ENCODE results near the gene EXOC1L.

The EXOC1L gene

GRCh38 chr4:55868581-55869090 is 49.0 kb downstream of the EXOC1L start:
- peaks cover 48 to 49% (median 48%) of the 10 kb centered on the region in 3 donors for H3K36me3 ChIP-seq
- peaks cover 0 to 23% (median 12%) of the 10 kb centered on the region in 4 donors for H3K4me1 ChIP-seq
- no peak overlapping the region for H3K4me3 ChIP-seq
- H3K27ac ChIP-seq = no peak overlapping the region
- DNase-seq = no peak
- intact Hi-C loops (cut with DNase I; ENCODE audit: low total_unique reads) = no loop called here
- no peaks in the 10 kb centered on the region for H3K27me3 ChIP-seq
- no peaks in the 10 kb centered on the region for H3K9me3 ChIP-seq
- TF ChIP-seq CTCF (IDR thresholded peaks at IDR 0.05) = no peak

GRCh38 chr4:55871299-55871800 is 51.8 kb downstream of the EXOC1L start:
- H3K9me3 ChIP-seq = no peaks in the 10 kb centered on the region
- no peak for DNase-seq
- no peak overlapping the region for H3K4me3 ChIP-seq
- no peak for TF ChIP-seq CTCF (IDR thresholded peaks at IDR 0.05)
- no peaks in the 10 kb centered on the region for H3K27me3 ChIP-seq
- intact Hi-C loops (cut with DNase I; ENCODE audit: low total_unique reads) = no loop called here
- H3K36me3 ChIP-seq = peaks cover 50 to 65% (median 58%) of the 10 kb centered on the region in 3 donors
- no peak overlapping the region for H3K27ac ChIP-seq
- peaks cover 0 to 16% (median 5%) of the 10 kb centered on the region in 4 donors for H3K4me1 ChIP-seq

GRCh38 chr4:55874831-55875230 is 55.2 kb downstream of the EXOC1L start:
- Histone ChIP-seq H3K36me3 (peaks cover 56 to 74% (median 61%) of the 10 kb centered on the region in 3 donors), H3K9me3 (no peaks in the 10 kb centered on the region), H3K4me1 (peaks cover 0 to 15% (median 0%) of the 10 kb centered on the region in 4 donors), H3K27ac (no peak overlapping the region), H3K4me3 (no peak overlapping the region), H3K27me3 (no peaks in the 10 kb centered on the region)
- no peak for TF ChIP-seq CTCF (IDR thresholded peaks at IDR 0.05)
- intact Hi-C loops (cut with DNase I; ENCODE audit: low total_unique reads) = no loop called here
- DNase-seq = no peak

GRCh38 chr4:55876387-55876786 is 56.8 kb downstream of the EXOC1L start:
- intact Hi-C loops (cut with DNase I; ENCODE audit: low total_unique reads) = no loop called here
- no peak for TF ChIP-seq CTCF (IDR thresholded peaks at IDR 0.05)

GRCh38 chr4:55879224-55879623 is 59.6 kb downstream of the EXOC1L start:
- no peak for TF ChIP-seq CTCF (IDR thresholded peaks at IDR 0.05)
- Histone ChIP-seq H3K27ac (no peak overlapping the region), H3K36me3 (peaks cover 48 to 69% (median 55%) of the 10 kb centered on the region in 3 donors), H3K4me3 (no peak overlapping the region), H3K27me3 (no peaks in the 10 kb centered on the region), H3K4me1 (peaks cover 0 to 15% (median 0%) of the 10 kb centered on the region in 4 donors), H3K9me3 (no peaks in the 10 kb centered on the region)
- DNase-seq = no peak
- intact Hi-C loops (cut with DNase I; ENCODE audit: low total_unique reads) = no loop called here

More at GRCh38 chr4:55876387-55876786, 56.8 kb downstream of the EXOC1L start:
- no peak overlapping the region for H3K27ac ChIP-seq
- H3K27me3 ChIP-seq = no peaks in the 10 kb centered on the region
- peaks cover 0 to 15% (median 0%) of the 10 kb centered on the region in 4 donors for H3K4me1 ChIP-seq
- no peak for DNase-seq
- H3K9me3 ChIP-seq = no peaks in the 10 kb centered on the region
- H3K4me3 ChIP-seq = no peak overlapping the region
- H3K36me3 ChIP-seq = peaks cover 51 to 74% (median 54%) of the 10 kb centered on the region in 3 donors
